Esophagus squamous epithelium (tissue), 5 donors: Measurements from ENCODE around the gene MYZAP. TPM values are rescaled to one million over a fixed set of nuclear protein-coding genes. Genes with fewer than 3 reads are reported as not detected.

Experiments used
- DNase-seq: peaks from one replicate; lab custom pipeline; 2025; lab: John Stamatoyannopoulos, UW
- H3K27ac ChIP-seq, 4 donors: fragments of 200-600 bp; sonication (generic); one replicate each; pipeline ENCODE4 v1.5.1; 2016 to 2019; ENCODE audit warnings: mild to moderate bottlenecking in 1 of 4
- H3K27me3 ChIP-seq, 4 donors: fragments of 200-600 bp; sonication (generic); 1 replicate in 3 of 4; 2 replicates in 1 of 4; pipeline versions ENCODE4 v1.5.1 to v1.6.0; 2017 to 2021; ENCODE audit warnings: antibody characterized with exemption in 1 of 4
- H3K36me3 ChIP-seq, 3 donors: fragments of 200-600 bp; sonication (generic); one replicate each; pipeline ENCODE4 v1.5.1; 2016 to 2019
- H3K4me1 ChIP-seq, 3 donors: fragments of 200-600 bp; sonication (generic); one replicate each; pipeline ENCODE4 v1.5.1; 2017 to 2019
- H3K4me3 ChIP-seq, 4 donors: fragments of 200-600 bp; sonication (generic); 1 replicate in 3 of 4; 2 replicates in 1 of 4; pipeline ENCODE4 v1.5.1; 2016 to 2019; ENCODE audit warnings: mild to moderate bottlenecking in 2 of 4, moderate library complexity in 1 of 4
- H3K9me3 ChIP-seq, 3 donors: fragments of 200-600 bp; sonication (generic); one replicate each; pipeline ENCODE4 v1.5.1; 2016 to 2019
- POLR2A ChIP-seq, 4 donors: fragments of 450-650 bp; IDR thresholded peaks; one replicate each; pipeline ENCODE4 v1.6.1; 2017; ENCODE audit warnings: antibody characterized with exemption in 4 of 4, mild to moderate bottlenecking in 4 of 4, moderate library complexity in 3 of 4
- WGBS, 2 donors: methylation state at CpG; one replicate each; pipeline ENCODE4 v1.1.5; 2018; 5-methylcytosine and 5-hydroxymethylcytosine counted together
- intact Hi-C: fragments of 100-400 bp; cut with DNase I; formaldehyde crosslinking; loops from one replicate; pipeline ENCODE4 v1.15.0; 2022
- total RNA-seq, 4 donors: library from RNA; depleted of rRNA; stranded (reverse); fragments of >200 nt; gene quantifications; one replicate each; pipeline ENCODE4 v1.1.0, GENCODE V29; 2016
- TF ChIP-seq, protein P1 (sequence below), 6 experiments: fragments of 450-650 bp in 4 of 6; fragments of 200-600 bp in 2 of 6; sonication (generic) in 2 of 6; IDR thresholded peaks; one replicate each; pipeline ENCODE4 v1.5.1; 2016 to 2019; ENCODE audit warnings: antibody characterized with exemption in 6 of 6, mild to moderate bottlenecking in 4 of 6, moderate library complexity in 4 of 6
- donor health status: DM: yes; HTN: yes; CAD: no.

The MYZAP gene
- total RNA-seq, 4 donors from 2014 or later: 21.2 to 36.0 (median 26.5) TPM

DNA sequence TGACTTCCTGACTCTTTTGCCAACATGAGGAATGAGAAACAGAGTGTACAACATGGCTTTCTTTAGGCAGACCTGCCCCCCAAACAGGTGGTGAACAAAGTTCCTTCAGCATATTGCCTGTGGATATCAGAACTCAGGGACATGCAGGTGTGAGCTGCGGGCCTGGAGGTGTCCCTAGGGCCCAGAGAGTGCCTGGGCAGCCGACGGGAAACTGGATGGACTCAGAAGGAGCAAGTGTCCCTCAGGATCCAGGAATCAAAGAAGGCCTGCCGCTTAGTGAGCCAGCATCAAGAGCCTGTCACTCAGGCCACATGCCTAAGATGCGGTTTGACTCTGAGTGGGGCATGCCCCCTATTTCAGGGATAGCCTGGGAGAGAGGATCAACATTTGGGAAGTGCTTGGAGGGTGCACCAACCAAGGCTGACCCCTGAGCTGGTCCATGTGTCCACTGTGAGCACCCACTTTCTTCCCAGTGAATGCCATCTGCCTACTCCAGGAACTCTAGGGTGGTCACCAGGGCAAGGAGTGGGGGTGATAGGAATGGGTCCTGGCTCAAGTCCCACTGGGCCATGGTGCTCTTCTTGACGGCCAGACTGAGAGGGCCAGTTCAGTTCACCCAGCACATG, 98.8 kb downstream of the MYZAP start:
- DNase-seq: no peak
- 78 to 88% methylated on average over 1 to 2 of the region's 6 CpGs for WGBS, 2 donors
- Histone ChIP-seq H3K27me3 (no peaks in the 10 kb centered on the region), H3K36me3 (no peaks in the 10 kb centered on the region), H3K4me1 (peaks cover 0 to 4% (median 0%) of the 10 kb centered on the region in 3 donors), H3K4me3 (no peak overlapping the region), H3K27ac (no peak overlapping the region), H3K9me3 (no peaks in the 10 kb centered on the region)
- intact Hi-C loops: no loop called here
- TF ChIP-seq, protein P1, sequence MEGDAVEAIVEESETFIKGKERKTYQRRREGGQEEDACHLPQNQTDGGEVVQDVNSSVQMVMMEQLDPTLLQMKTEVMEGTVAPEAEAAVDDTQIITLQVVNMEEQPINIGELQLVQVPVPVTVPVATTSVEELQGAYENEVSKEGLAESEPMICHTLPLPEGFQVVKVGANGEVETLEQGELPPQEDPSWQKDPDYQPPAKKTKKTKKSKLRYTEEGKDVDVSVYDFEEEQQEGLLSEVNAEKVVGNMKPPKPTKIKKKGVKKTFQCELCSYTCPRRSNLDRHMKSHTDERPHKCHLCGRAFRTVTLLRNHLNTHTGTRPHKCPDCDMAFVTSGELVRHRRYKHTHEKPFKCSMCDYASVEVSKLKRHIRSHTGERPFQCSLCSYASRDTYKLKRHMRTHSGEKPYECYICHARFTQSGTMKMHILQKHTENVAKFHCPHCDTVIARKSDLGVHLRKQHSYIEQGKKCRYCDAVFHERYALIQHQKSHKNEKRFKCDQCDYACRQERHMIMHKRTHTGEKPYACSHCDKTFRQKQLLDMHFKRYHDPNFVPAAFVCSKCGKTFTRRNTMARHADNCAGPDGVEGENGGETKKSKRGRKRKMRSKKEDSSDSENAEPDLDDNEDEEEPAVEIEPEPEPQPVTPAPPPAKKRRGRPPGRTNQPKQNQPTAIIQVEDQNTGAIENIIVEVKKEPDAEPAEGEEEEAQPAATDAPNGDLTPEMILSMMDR (IDR thresholded peaks at IDR 0.05): no peak
- TF ChIP-seq POLR2A (IDR thresholded peaks at IDR 0.05): no peak

DNA sequence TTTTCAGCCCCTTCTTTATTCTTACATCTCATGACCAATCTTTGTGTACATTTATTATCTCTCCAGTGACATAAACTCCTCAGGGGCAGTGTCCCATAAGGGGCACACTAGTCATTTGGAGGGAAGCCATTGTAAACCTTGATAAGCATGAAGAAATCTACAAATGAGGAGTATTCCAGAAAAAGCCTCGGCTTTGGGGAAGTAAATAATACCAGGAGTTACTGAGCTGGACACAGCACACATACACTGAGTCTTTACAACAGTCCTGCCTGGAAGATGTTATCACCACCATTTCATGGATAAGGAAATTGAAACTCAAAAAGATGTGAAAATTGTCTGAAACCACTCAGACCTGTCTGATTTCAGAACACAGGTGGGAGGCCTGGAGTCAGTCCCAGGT, 99.4 kb downstream of the MYZAP start:
- Histone ChIP-seq H3K27ac (no peak overlapping the region), H3K36me3 (no peaks in the 10 kb centered on the region), H3K4me3 (no peak overlapping the region), H3K9me3 (no peaks in the 10 kb centered on the region), H3K4me1 (peaks cover 0 to 4% (median 0%) of the 10 kb centered on the region in 3 donors), H3K27me3 (no peaks in the 10 kb centered on the region)
- TF ChIP-seq, protein P1 (IDR thresholded peaks at IDR 0.05): no peak
- no peak for TF ChIP-seq POLR2A (IDR thresholded peaks at IDR 0.05)
- intact Hi-C loops: no loop called here
- DNase-seq: no peak
- WGBS, 2 donors: 43 to 50% methylated on average over 1 of the region's 1 CpG

DNA sequence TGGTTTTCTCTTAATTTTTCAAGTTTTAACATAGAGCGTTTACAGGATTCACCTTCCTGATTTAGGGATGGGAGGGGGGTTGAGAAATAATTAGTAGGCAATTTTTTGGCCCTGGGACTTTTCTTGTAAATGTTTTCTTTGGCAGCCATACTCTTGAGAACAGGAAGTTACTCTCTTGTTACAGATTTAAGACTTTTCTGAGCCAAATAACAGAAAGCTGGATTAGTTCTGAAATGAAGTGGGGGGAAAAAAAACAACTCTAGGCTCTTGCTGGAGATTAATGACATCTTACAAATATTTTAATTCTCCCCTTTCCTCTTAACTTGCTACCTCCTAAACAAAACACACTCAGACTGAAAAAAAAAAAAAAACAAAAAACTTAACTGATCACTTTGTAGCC, 101.0 kb downstream of the MYZAP start:
- 48 to 55% methylated on average over 1 of the region's 1 CpG for WGBS, 2 donors
- DNase-seq: no peak
- intact Hi-C loops: no loop called here

DNA sequence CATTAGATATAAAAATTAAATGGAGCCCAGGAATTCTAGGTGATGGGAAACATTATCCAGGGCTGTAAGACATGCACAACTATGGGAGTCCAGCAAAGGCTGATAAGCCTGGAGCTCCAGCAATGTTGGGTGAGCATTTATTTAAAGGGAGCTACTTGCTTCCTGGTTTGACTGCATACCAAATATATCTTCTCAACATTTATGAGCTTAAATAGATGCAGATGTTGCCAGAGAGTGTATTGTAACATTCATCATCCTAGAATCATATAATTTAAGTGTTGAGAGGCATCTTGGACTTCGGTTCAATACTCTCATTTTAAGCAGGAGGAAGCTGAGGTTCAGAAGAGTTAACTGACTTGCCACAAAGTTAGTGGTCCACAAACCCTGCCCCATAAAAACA, 102.6 kb downstream of the MYZAP start:
- 71 to 78% methylated on average over 1 of the region's 1 CpG for WGBS, 2 donors

More for the DNA sequence above, 101.0 kb downstream of the MYZAP start:
- TF ChIP-seq, protein P1 (IDR thresholded peaks at IDR 0.05): no peak
- no peak for TF ChIP-seq POLR2A (IDR thresholded peaks at IDR 0.05)
- H3K4me1 ChIP-seq: peaks cover 0 to 4% (median 0%) of the 10 kb centered on the region in 3 donors
- H3K27me3 ChIP-seq: no peaks in the 10 kb centered on the region
- H3K9me3 ChIP-seq: no peaks in the 10 kb centered on the region
- H3K27ac ChIP-seq: no peak overlapping the region
- no peak overlapping the region for H3K4me3 ChIP-seq
- no peaks in the 10 kb centered on the region for H3K36me3 ChIP-seq

DNA sequence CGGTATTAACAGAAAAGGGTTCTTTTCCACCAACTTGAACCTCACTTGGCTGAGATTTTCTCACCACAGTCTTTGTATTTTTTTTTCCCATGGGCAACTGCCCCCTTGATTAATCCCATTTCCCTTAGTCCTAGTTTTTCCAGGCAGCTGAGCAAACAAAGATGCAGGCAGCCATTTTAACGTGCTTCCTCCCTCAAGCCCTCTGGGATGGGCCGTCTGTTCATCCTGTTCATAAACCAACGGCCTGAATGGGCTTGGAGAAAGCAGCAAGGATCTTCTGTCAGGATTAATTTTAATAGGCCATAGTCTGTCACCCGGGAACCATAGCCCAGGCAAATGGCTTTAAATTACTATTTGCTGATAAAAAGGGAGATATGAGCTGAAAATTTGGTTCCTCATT, 104.4 kb downstream of the MYZAP start:
- no peak for TF ChIP-seq POLR2A (IDR thresholded peaks at IDR 0.05)
- TF ChIP-seq, protein P1 (IDR thresholded peaks at IDR 0.05): no peak
- no peak overlapping the region for H3K27ac ChIP-seq
- no peak for DNase-seq
- intact Hi-C loops: no loop called here
- no peaks in the 10 kb centered on the region for H3K36me3 ChIP-seq
- H3K27me3 ChIP-seq: peaks cover 0 to 4% (median 0%) of the 10 kb centered on the region in 4 donors
- WGBS, 2 donors: 44 to 46% methylated on average over 4 to 5 of the region's 5 CpGs
- no peaks in the 10 kb centered on the region for H3K9me3 ChIP-seq
- peaks cover 0 to 4% (median 0%) of the 10 kb centered on the region in 3 donors for H3K4me1 ChIP-seq
- H3K4me3 ChIP-seq: no peak overlapping the region

More for the DNA sequence above, 102.6 kb downstream of the MYZAP start:
- H3K4me1 ChIP-seq: peaks cover 0 to 4% (median 0%) of the 10 kb centered on the region in 3 donors
- no peak overlapping the region for H3K4me3 ChIP-seq
- TF ChIP-seq, protein P1 (IDR thresholded peaks at IDR 0.05): no peak
- TF ChIP-seq POLR2A (IDR thresholded peaks at IDR 0.05): no peak
- intact Hi-C loops: no loop called here
- DNase-seq: no peak
- no peaks in the 10 kb centered on the region for H3K9me3 ChIP-seq
- H3K36me3 ChIP-seq: no peaks in the 10 kb centered on the region
- H3K27ac ChIP-seq: no peak overlapping the region
- no peaks in the 10 kb centered on the region for H3K27me3 ChIP-seq
